Omental fat pad (tissue), 4 donors: Measurements from ENCODE around the gene FOXRED1. TPM values are rescaled to one million over a fixed set of nuclear protein-coding genes. Genes with fewer than 3 reads are reported as not detected.
A peak's percentile ranks its signal among the peaks of the same experiment; 100 is the strongest.

ENCODE experiments used
- ATAC-seq: fragments of 150-250 bp; one replicate; pipeline ENCODE4 v1.9.1; 2016; ENCODE audit warnings: mild to moderate bottlenecking, moderate library complexity; ENCODE audit not compliant: low FRiP score
- DNase-seq: peaks from one replicate; pipeline ENCODE4 v3.0.0-alpha.2; 2019; ENCODE audit warnings: low spot score
- CTCF ChIP-seq, 3 donors: fragments of 450-650 bp; IDR thresholded peaks; one replicate each; pipeline ENCODE4 v1.5.1; 2016 to 2017; ENCODE audit warnings: antibody characterized with exemption in 3 of 3, mild to moderate bottlenecking in 3 of 3, moderate library complexity in 2 of 3
- small RNA-seq: library from RNA; depleted of rRNA; stranded (forward); fragments of <200 nt; gene quantifications from one replicate; pipeline ENCODE3, GENCODE V24; 2016
- total RNA-seq, 4 donors: library from RNA; depleted of rRNA; stranded (reverse); fragments of >200 nt; gene quantifications; one replicate each; pipeline ENCODE4 v1.1.0, GENCODE V29; 2016

The FOXRED1 gene
- total RNA-seq, 4 donors from 2014 or later: 10.2 to 27.3 (median 17.4) TPM

- DNase-seq (no peak), ATAC-seq (peak; percentile 83)
- TF ChIP-seq CTCF (IDR thresholded peaks at IDR 0.05): no peak
Observed at GRCh38 chr11:126317756-126318573, 49.0 kb downstream of the FOXRED1 start.

GRCh38 chr11:126318574-126319373 is 49.8 kb downstream of the FOXRED1 start:
- DNase-seq (no peak), ATAC-seq (peak; percentile 63)
- no peak for TF ChIP-seq CTCF (IDR thresholded peaks at IDR 0.05)

- no peak for TF ChIP-seq CTCF (IDR thresholded peaks at IDR 0.05)
- ATAC-seq: no peak
- DNase-seq: no peak
Observed at GRCh38 chr11:126319374-126319740, 50.4 kb downstream of the FOXRED1 start.

- no peak for DNase-seq
- no peak for TF ChIP-seq CTCF (IDR thresholded peaks at IDR 0.05)
- no peak for ATAC-seq
Observed at GRCh38 chr11:126322996-126323395, 54.0 kb downstream of the FOXRED1 start.

GRCh38 chr11:126327281-126328000 is 58.5 kb downstream of the FOXRED1 start:
- no peak for TF ChIP-seq CTCF (IDR thresholded peaks at IDR 0.05)
- DNase-seq: no peak
- no peak for ATAC-seq

Small RNA genes within 50 kb of the gene (small RNA-seq; reads per million reads assigned to genes)
- not detected for gene RN7SL351P

Other genes with a start within 250 kb of the FOXRED1 start
- gene CDON, start 206.3 kb upstream of the FOXRED1 start, total RNA-seq: 100 to 1,000 TPM in 1 of 4 donors, 10 to 100 TPM in 3; 13.1 to 159 (median 43.4) TPM
- gene RPUSD4, start 57.5 kb upstream of the FOXRED1 start, total RNA-seq: 10 to 100 TPM; 19.3 to 42.0 (median 24.0) TPM
- 10 to 100 TPM; 12.1 to 16.1 (median 13.3) TPM for gene FAM118B, start 57.4 kb upstream of the FOXRED1 start, total RNA-seq
- gene SRPRA, start 259 bp upstream of the FOXRED1 start, total RNA-seq: 100 to 1,000 TPM in 1 of 4 donors, 10 to 100 TPM in 3; 83.5 to 109 (median 91.8) TPM
- 10 to 100 TPM in 1 of 4 donors, 1 to 10 TPM in 3; 6.0 to 17.0 (median 8.5) TPM for gene TIRAP, start 13.9 kb downstream of the FOXRED1 start, total RNA-seq
- gene DCPS, start 34.9 kb downstream of the FOXRED1 start, total RNA-seq: 10 to 100 TPM in 2 of 4 donors, 1 to 10 TPM in 2; 8.0 to 12.4 (median 9.9) TPM
- 10 to 100 TPM; 13.2 to 59.3 (median 41.9) TPM for gene ST3GAL4, start 86.5 kb downstream of the FOXRED1 start, total RNA-seq